Hepatocyte (in vitro differentiated cells): Measurements from ENCODE around the gene AP1S3.

ENCODE experiments used
- EZH2phosphoT487 ChIP-seq: fragments of 200-600 bp; sonication (generic); IDR thresholded peaks from one replicate; pipeline ENCODE4 v1.6.1; 2018; ENCODE audit warnings: antibody characterized with exemption, mild to moderate bottlenecking, low read depth, moderate library complexity; ENCODE audit not compliant: unreplicated experiment, severe bottlenecking
- TF ChIP-seq, protein P1 (sequence below): fragments of 200-600 bp; sonication (generic); IDR thresholded peaks from 2 replicates; pipeline ENCODE4 v1.5.1; 2016; ENCODE audit warnings: antibody characterized with exemption, mild to moderate bottlenecking; ENCODE audit not compliant: poor library complexity

DNA sequence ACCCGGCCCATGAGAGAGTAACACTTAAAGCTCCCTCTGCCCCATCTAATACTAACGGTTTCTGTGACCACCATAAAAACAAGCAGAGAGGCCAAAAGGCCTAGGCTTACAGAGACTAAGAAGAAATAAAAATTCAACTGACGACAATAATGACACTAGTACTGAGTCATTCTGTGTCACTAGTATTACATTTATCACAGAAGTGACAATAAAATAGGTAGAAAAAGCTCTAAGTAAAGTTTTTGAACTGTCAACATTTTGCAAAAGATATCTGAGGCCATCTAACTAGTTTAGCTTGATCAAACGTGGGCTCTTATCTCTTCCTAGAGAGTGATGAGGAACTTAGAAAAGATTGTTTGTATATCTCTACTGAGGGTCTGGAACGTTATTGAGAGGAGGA is 35.6 kb downstream of the AP1S3 start:
- TF ChIP-seq, protein P1, sequence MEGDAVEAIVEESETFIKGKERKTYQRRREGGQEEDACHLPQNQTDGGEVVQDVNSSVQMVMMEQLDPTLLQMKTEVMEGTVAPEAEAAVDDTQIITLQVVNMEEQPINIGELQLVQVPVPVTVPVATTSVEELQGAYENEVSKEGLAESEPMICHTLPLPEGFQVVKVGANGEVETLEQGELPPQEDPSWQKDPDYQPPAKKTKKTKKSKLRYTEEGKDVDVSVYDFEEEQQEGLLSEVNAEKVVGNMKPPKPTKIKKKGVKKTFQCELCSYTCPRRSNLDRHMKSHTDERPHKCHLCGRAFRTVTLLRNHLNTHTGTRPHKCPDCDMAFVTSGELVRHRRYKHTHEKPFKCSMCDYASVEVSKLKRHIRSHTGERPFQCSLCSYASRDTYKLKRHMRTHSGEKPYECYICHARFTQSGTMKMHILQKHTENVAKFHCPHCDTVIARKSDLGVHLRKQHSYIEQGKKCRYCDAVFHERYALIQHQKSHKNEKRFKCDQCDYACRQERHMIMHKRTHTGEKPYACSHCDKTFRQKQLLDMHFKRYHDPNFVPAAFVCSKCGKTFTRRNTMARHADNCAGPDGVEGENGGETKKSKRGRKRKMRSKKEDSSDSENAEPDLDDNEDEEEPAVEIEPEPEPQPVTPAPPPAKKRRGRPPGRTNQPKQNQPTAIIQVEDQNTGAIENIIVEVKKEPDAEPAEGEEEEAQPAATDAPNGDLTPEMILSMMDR = no peak
- TF ChIP-seq EZH2phosphoT487 = no peak
